ENCODE data around the gene CNTNAP2.

GRCh38 chr7:147824671-147825070 is 1708.1 kb downstream of the CNTNAP2 start:
- no peak for TF ChIP-seq CTCF (IDR thresholded peaks at IDR 0.05)
- no peak for TF ChIP-seq POLR2A (IDR thresholded peaks at IDR 0.05)

Data from heart left ventricle (tissue), 13 donors.